ENCODE results near the gene VPS52. TPM values are rescaled to one million over a fixed set of nuclear protein-coding genes. Genes with fewer than 3 reads are reported as not detected.

Gene VPS52
- total and polyA plus RNA-seq, 12 donors, result 21.9 to 115 (median 63.5) TPM

- 16 to 17% (median 16%) methylated on average over 17 to 20 of the region's 20 CpGs for WGBS, 4 donors
- peaks cover 22 to 35% of the 10 kb centered on the region in 2 donors for H3K4me1 ChIP-seq (replicated peaks in 1 of 2)
- H3K27me3 ChIP-seq, result no peaks in the 10 kb centered on the region
- no peaks in the 10 kb centered on the region for H3K9me3 ChIP-seq (replicated peaks in 1 of 3)
- DNase-seq, result peak in 6 of 7 donors; percentile 53 to 79 (median 66)
- TF ChIP-seq CTCF (IDR thresholded peaks at IDR 0.05), result no peak
- no peak for TF ChIP-seq POLR2A (IDR thresholded peaks at IDR 0.05)
- intact Hi-C loops (cut with DNase I), result loop anchor here in 1 of 2 donors (5.0 kb wide), 1 partner anchor 40 kb away; no protein-coding TSS in a partner anchor
- peak overlapping the region in 2 of 4 donors; percentile 83 to 99 for H3K4me3 ChIP-seq
- H3K27ac ChIP-seq, result peak overlapping the region in 1 of 5 donors; percentile 95
- peaks cover 0 to 37% of the 10 kb centered on the region in 2 donors for H3K36me3 ChIP-seq (replicated peaks in 1 of 2)
Observed at GRCh38 chr6:33206864-33207551, 64.7 kb downstream of the VPS52 start.

DNA sequence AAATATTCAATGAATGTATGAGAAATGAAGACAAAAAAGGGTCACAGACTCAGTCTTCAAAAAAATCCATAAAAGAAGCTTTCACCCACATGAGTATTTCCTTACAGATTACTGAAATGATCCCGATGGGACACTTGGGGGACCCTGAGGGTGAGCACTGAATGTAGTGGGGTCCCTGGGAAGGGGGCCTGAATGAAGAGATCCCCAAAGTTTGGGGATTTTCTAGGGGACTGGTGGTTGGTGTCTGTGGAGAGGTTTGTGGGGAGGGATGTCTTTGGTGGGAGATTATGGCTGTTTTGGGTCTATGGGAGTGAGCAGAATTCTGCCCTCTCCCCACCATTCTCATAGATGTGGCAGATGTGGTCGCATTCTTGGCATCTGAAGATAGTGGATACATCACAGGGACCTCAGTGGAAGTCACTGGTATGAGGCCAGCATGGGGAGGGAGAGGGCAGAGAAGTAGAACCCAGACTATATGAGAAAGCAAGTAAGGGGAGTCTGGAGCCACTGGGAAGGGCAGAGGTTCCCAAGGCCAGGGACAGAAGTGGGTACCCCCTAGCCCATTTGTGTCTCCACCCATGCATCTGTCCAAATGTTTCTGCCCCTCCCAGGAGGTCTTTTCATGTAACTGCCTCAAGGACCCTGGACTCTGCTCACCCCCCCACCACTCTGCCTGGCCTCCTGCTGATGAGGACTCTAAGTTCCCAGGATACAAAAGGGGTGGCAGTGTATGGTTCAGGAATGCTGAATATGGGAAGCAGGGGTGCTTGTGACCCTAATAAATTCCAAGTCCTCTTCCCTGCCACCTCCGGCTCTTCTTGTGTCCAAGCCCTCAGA is 65.4 kb downstream of the VPS52 start:
- Histone ChIP-seq H3K4me1 (replicated peaks in 1 of 2) (peaks cover 29 to 42% of the 10 kb centered on the region in 2 donors), H3K27me3 (no peaks in the 10 kb centered on the region), H3K4me3 (no peak overlapping the region), H3K9me3 (replicated peaks in 1 of 3) (no peaks in the 10 kb centered on the region), H3K27ac (no peak overlapping the region), H3K36me3 (replicated peaks in 1 of 2) (peaks cover 0 to 38% of the 10 kb centered on the region in 2 donors)
- intact Hi-C loops (cut with DNase I), result loop anchor here in 1 of 2 donors (5.0 kb wide), 1 partner anchor 41 kb away; no protein-coding TSS in a partner anchor
- DNase-seq, result peak in 1 of 7 donors; percentile 24
- WGBS, 4 donors, result 76 to 86% (median 82%) methylated on average over 2 to 3 of the region's 3 CpGs
- TF ChIP-seq CTCF (IDR thresholded peaks at IDR 0.05) (no peak), POLR2A (IDR thresholded peaks at IDR 0.05) (no peak)

DNA sequence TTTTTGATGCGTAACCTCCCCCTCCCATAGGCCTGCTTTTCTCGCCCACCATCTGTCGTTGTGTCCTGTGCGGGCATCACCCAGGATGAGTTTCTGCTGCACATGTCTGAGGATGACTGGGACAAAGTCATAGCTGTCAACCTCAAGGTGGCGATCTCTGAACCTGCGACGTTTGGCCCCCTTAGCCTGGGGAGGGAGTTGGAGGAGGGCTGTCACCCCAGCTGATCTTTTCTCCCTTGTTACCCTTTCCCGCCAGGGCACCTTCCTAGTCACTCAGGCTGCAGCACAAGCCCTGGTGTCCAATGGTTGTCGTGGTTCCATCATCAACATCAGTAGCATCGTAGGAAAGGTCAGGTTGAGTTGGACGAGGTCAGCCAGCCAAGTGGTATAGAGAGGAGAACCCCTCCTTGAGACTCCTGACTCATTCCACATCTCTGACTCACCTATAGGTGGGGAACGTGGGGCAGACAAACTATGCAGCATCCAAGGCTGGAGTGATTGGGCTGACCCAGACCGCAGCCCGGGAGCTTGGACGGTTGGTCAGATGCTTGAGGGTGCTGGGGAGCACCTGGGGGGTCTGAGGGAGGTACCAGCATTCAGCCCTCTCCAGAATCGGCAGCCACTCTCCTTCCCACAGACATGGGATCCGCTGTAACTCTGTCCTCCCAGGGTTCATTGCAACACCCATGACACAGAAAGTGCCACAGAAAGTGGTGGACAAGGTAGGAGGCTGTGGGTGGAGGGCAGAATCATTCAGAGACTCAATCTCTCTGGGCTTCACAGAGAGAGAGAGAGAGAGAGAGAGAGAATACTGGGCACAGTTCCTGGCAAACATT is 66.3 kb downstream of the VPS52 start:
- H3K4me1 ChIP-seq (replicated peaks in 1 of 2), result peaks cover 30 to 42% of the 10 kb centered on the region in 2 donors
- TF ChIP-seq POLR2A (IDR thresholded peaks at IDR 0.05) (no peak), CTCF (IDR thresholded peaks at IDR 0.05) (no peak)
- no peak for DNase-seq

More for the DNA sequence above, 66.3 kb downstream of the VPS52 start:
- Histone ChIP-seq H3K27me3 (no peaks in the 10 kb centered on the region), H3K9me3 (replicated peaks in 1 of 3) (no peaks in the 10 kb centered on the region), H3K36me3 (replicated peaks in 1 of 2) (peaks cover 0 to 34% of the 10 kb centered on the region in 2 donors), H3K27ac (peak overlapping the region in 2 of 5 donors; percentile 28 to 76), H3K4me3 (peak overlapping the region in 1 of 4 donors; percentile 65)
- intact Hi-C loops (cut with DNase I), result loop anchor here in 1 of 2 donors (5.0 kb wide), 1 partner anchor 42 kb away; no protein-coding TSS in a partner anchor
- WGBS, 4 donors, result 39 to 56% (median 51%) methylated on average over 10 to 17 of the region's 17 CpGs
